BLaER1 (cell line): Measurements from ENCODE around the gene LAMC2.

Source experiments
- H3K27ac ChIP-seq: shearing (Covaris generic); formaldehyde crosslinking; 2 replicates; pipeline ENCODE4 v1.8.1; 2022
- H3K27me3 ChIP-seq: shearing (Covaris generic); formaldehyde crosslinking; 2 replicates; pipeline ENCODE4 v1.8.1; 2022
- H3K36me3 ChIP-seq: shearing (Covaris generic); formaldehyde crosslinking; 2 replicates; pipeline ENCODE4 v1.8.1; 2022
- H3K4me1 ChIP-seq: shearing (Covaris generic); formaldehyde crosslinking; 2 replicates; pipeline ENCODE4 v1.8.1; 2022
- H3K4me2 ChIP-seq: shearing (Covaris generic); formaldehyde crosslinking; 2 replicates; pipeline ENCODE4 v1.8.1; 2022
- H3K4me3 ChIP-seq: shearing (Covaris generic); formaldehyde crosslinking; 2 replicates; pipeline ENCODE4 v1.8.1; 2022
- H3K9ac ChIP-seq: shearing (Covaris generic); formaldehyde crosslinking; 2 replicates; pipeline ENCODE4 v1.8.1; 2022
- H3K9me3 ChIP-seq: shearing (Covaris generic); formaldehyde crosslinking; 2 replicates; pipeline ENCODE4 v1.8.1; 2022
- H4K20me1 ChIP-seq: shearing (Covaris generic); formaldehyde crosslinking; 2 replicates; pipeline ENCODE4 v1.8.1; 2022
- Cebpa-rat ChIP-seq: shearing (Covaris generic); IDR thresholded peaks from 2 replicates; pipeline ENCODE4 v1.8.1; 2022

LAMC2 gene

DNA sequence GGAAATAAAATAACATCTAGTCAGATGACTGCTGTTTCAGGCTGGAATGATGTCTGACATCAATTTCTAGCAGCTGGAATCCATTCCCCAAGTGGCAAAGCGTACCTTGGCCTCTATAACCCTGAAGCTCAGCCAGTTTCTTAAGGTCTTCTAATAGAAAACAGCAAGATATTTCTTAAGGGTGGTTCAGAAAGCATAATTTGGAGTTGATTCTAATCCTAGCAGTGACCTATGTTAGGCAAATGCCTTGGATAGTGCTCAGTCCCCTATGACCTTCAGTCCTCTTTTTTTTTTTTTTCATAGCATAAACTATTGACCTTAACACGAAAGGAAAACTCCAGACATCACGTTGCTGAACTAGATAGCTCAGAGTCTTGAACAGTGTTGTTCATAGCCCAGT lies 56.5 kb downstream of the LAMC2 start:
- H3K4me2 ChIP-seq, result no peak overlapping the region
- H3K9me3 ChIP-seq, result no peaks in the 10 kb centered on the region
- no peak overlapping the region for H3K9ac ChIP-seq
- H3K4me3 ChIP-seq, result no peak overlapping the region
- TF ChIP-seq Cebpa-rat, result no peak
- no peaks in the 10 kb centered on the region for H4K20me1 ChIP-seq
- no peaks in the 10 kb centered on the region for H3K36me3 ChIP-seq
- no peak overlapping the region for H3K27ac ChIP-seq
- no peaks in the 10 kb centered on the region for H3K4me1 ChIP-seq
- H3K27me3 ChIP-seq, result no peaks in the 10 kb centered on the region

GRCh38 chr1:183243161-183244050 lies 57.3 kb downstream of the LAMC2 start:
- Histone ChIP-seq H3K36me3 (no peaks in the 10 kb centered on the region), H3K27me3 (no peaks in the 10 kb centered on the region), H3K4me3 (no peak overlapping the region), H3K27ac (no peak overlapping the region), H3K9me3 (no peaks in the 10 kb centered on the region), H4K20me1 (no peaks in the 10 kb centered on the region), H3K4me1 (no peaks in the 10 kb centered on the region), H3K4me2 (no peak overlapping the region), H3K9ac (no peak overlapping the region)
- TF ChIP-seq Cebpa-rat, result no peak

- TF ChIP-seq Cebpa-rat, result peak; percentile 37; the same call in 1 of the 2 replicates
- H3K27ac ChIP-seq, result no peak overlapping the region
- H3K9ac ChIP-seq, result no peak overlapping the region
- H3K4me2 ChIP-seq, result no peak overlapping the region
- no peaks in the 10 kb centered on the region for H3K36me3 ChIP-seq
- H3K4me3 ChIP-seq, result no peak overlapping the region
- H3K27me3 ChIP-seq, result no peaks in the 10 kb centered on the region
- no peaks in the 10 kb centered on the region for H4K20me1 ChIP-seq
- no peaks in the 10 kb centered on the region for H3K4me1 ChIP-seq
- H3K9me3 ChIP-seq, result no peaks in the 10 kb centered on the region
These were observed 58.4 kb downstream of the LAMC2 start for GRCh38 chr1:183244466-183244865.

DNA sequence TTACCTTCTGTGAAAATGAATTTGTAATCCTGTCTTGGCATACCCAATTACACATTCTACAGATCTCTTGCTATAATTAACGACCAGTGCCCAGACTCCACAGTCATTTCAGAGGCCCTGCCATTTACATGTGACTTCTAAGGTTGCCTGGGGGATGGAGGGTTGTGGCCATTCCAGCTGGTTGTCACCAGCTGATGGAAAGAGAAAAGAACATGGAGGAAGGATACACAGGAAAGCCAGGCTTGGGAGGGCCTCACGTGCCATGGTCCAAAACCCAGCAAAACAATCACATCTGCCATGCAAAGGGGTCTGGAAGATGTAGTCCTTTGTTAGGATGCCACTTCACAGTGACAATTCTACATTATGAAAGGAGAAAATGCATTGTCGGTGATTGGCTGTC lies 59.3 kb downstream of the LAMC2 start:
- Histone ChIP-seq H3K27ac (no peak overlapping the region), H3K4me1 (no peaks in the 10 kb centered on the region), H3K4me2 (no peak overlapping the region)

GRCh38 chr1:183246436-183246835 lies 60.4 kb downstream of the LAMC2 start:
- H3K9me3 ChIP-seq, result no peaks in the 10 kb centered on the region
- H3K4me1 ChIP-seq, result no peaks in the 10 kb centered on the region
- no peaks in the 10 kb centered on the region for H3K36me3 ChIP-seq

More for the DNA sequence above, 59.3 kb downstream of the LAMC2 start:
- Histone ChIP-seq H3K9ac (no peak overlapping the region), H4K20me1 (no peaks in the 10 kb centered on the region), H3K36me3 (no peaks in the 10 kb centered on the region), H3K9me3 (no peaks in the 10 kb centered on the region), H3K4me3 (no peak overlapping the region), H3K27me3 (no peaks in the 10 kb centered on the region)
- no peak for TF ChIP-seq Cebpa-rat

DNA sequence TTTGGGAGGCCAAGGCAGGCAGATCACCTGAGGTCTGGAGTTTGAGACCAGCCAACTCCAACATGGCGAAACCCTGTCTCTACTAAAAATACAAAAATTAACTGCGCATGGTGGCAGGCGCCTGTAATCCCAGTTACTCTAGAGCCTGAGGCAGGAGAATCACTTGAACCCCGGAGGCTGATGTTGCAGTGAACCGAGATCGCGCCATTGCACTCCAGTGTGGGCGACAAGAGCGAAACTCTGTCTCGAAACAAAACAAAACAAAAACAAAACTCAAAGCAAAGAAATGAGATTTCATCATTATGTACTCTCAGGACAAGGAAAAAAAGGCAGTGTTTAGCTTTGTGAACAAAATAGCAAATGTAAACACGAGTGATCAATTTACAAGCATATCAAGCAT lies 61.0 kb downstream of the LAMC2 start:
- Histone ChIP-seq H3K4me1 (no peaks in the 10 kb centered on the region), H3K27me3 (no peaks in the 10 kb centered on the region), H3K36me3 (no peaks in the 10 kb centered on the region), H3K27ac (no peak overlapping the region), H3K4me3 (no peak overlapping the region), H4K20me1 (no peaks in the 10 kb centered on the region), H3K9ac (no peak overlapping the region), H3K9me3 (no peaks in the 10 kb centered on the region), H3K4me2 (no peak overlapping the region)
- no peak for TF ChIP-seq Cebpa-rat

More at GRCh38 chr1:183246436-183246835, 60.4 kb downstream of the LAMC2 start:
- Histone ChIP-seq H3K4me3 (no peak overlapping the region), H4K20me1 (no peaks in the 10 kb centered on the region), H3K27me3 (no peaks in the 10 kb centered on the region), H3K9ac (no peak overlapping the region), H3K4me2 (no peak overlapping the region), H3K27ac (no peak overlapping the region)
- TF ChIP-seq Cebpa-rat, result no peak

GRCh38 chr1:183247484-183247883 lies 61.4 kb downstream of the LAMC2 start:
- H3K4me2 ChIP-seq, result no peak overlapping the region
- no peaks in the 10 kb centered on the region for H3K27me3 ChIP-seq
- H3K4me3 ChIP-seq, result no peak overlapping the region
- no peaks in the 10 kb centered on the region for H3K4me1 ChIP-seq
- H3K36me3 ChIP-seq, result no peaks in the 10 kb centered on the region
- H3K27ac ChIP-seq, result no peak overlapping the region
- no peaks in the 10 kb centered on the region for H4K20me1 ChIP-seq
- H3K9me3 ChIP-seq, result no peaks in the 10 kb centered on the region
- no peak for TF ChIP-seq Cebpa-rat
- no peak overlapping the region for H3K9ac ChIP-seq

DNA sequence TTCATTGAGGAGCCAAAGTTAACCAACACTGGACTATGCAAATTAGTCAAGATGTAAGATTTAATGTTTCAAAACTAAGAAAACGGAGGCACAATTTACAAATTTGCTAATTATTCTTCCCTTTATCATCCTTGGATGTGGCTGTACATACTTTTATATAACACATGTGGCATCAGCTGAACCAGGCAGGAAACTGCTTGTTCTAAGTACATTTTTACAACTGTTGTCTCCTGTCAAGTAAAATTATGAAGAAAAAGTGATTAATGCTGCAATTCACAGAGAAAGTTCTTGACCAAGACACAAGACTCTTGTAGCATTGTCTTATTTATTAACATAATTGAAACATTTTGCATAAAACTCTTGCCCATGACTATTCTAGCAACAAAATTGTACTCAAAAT lies 61.9 kb downstream of the LAMC2 start:
- H3K27ac ChIP-seq, result no peak overlapping the region
- H3K4me3 ChIP-seq, result no peak overlapping the region
- no peaks in the 10 kb centered on the region for H3K27me3 ChIP-seq
- H4K20me1 ChIP-seq, result no peaks in the 10 kb centered on the region
- H3K4me2 ChIP-seq, result no peak overlapping the region
- H3K4me1 ChIP-seq, result no peaks in the 10 kb centered on the region
- H3K9ac ChIP-seq, result no peak overlapping the region
- no peaks in the 10 kb centered on the region for H3K9me3 ChIP-seq
- TF ChIP-seq Cebpa-rat, result no peak
- no peaks in the 10 kb centered on the region for H3K36me3 ChIP-seq

DNA sequence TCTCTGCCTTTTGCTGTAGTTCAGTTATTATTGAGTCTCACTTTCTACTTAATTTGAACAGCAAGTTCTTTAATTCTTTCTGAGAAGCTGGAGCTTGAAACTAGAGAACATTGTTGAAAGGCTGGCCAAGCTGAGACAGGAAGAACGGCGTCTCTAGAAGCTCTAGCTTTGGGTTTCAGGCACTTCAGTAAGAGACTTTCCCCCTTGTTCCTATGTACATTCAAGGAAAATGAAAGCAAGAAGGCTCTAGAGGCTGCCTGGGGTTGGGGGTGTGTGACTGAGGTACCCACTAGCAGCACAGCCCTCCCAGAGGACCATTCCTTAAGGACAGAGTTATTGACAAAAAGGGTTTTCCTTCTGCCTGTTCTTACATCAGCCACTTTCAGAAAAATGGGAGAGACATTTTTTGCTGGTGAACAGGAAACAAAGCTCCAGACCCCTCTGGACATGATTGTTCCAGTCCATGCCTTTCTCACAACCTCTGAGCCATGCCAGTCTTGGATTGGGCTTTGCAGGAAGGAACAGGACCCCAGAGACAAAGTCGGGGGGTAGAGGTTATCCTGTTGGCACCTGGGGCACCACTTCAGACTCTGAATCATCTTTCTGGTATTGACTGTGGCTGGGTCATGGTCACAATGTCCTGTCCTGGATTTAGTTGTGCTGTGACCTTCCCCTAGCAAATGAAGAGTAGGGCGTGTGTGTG lies 63.1 kb downstream of the LAMC2 start:
- no peaks in the 10 kb centered on the region for H3K36me3 ChIP-seq
- no peak overlapping the region for H3K4me3 ChIP-seq
- no peak overlapping the region for H3K9ac ChIP-seq
- no peaks in the 10 kb centered on the region for H3K9me3 ChIP-seq
- H3K27ac ChIP-seq, result no peak overlapping the region
- no peak for TF ChIP-seq Cebpa-rat
- no peaks in the 10 kb centered on the region for H3K4me1 ChIP-seq
- H3K4me2 ChIP-seq, result no peak overlapping the region
- no peaks in the 10 kb centered on the region for H3K27me3 ChIP-seq
- no peaks in the 10 kb centered on the region for H4K20me1 ChIP-seq

- H3K4me1 ChIP-seq, result no peaks in the 10 kb centered on the region
- H3K27me3 ChIP-seq, result no peaks in the 10 kb centered on the region
- H3K36me3 ChIP-seq, result no peaks in the 10 kb centered on the region
- no peak for TF ChIP-seq Cebpa-rat
- H3K4me3 ChIP-seq, result no peak overlapping the region
- no peak overlapping the region for H3K27ac ChIP-seq
- no peaks in the 10 kb centered on the region for H4K20me1 ChIP-seq
- no peak overlapping the region for H3K9ac ChIP-seq
- H3K4me2 ChIP-seq, result no peak overlapping the region
- peaks cover 6% of the 10 kb centered on the region for H3K9me3 ChIP-seq
These were observed 63.9 kb downstream of the LAMC2 start for GRCh38 chr1:183249941-183250452.
